ENCODE results near the gene HBP1. TPM values are rescaled to one million over a fixed set of nuclear protein-coding genes. Genes with fewer than 3 reads are reported as not detected.

HBP1 gene
- total RNA-seq, 1 donor from 2014 or later = 39.7 TPM

GRCh38 chr7:107169120-107170050, 582 bp downstream of the HBP1 start:
- TF ChIP-seq CTCF (IDR thresholded peaks at IDR 0.05; ENCODE audit: partially characterized antibody, unreplicated experiment) = no peak
- Mint-ChIP-seq H3K9me3 (ENCODE audit: unreplicated experiment) (peaks cover 12% of the 10 kb centered on the region), H3K4me1 (ENCODE audit: low read depth, unreplicated experiment) (peaks cover 9% of the 10 kb centered on the region), H3K27me3 (ENCODE audit: unreplicated experiment) (peaks cover 12% of the 10 kb centered on the region), H3K36me3 (ENCODE audit: unreplicated experiment) (no peaks in the 10 kb centered on the region), H3K4me3 (ENCODE audit: unreplicated experiment) (peak overlapping the region; percentile 95), H3K27ac (ENCODE audit: unreplicated experiment) (peak overlapping the region; percentile 95)
- DNase-seq = peak; percentile 93

GRCh38 chr7:107170051-107170915, 1.5 kb downstream of the HBP1 start:
- peaks cover 12% of the 10 kb centered on the region for H3K27me3 Mint-ChIP-seq (ENCODE audit: unreplicated experiment)
- no peak for TF ChIP-seq CTCF (IDR thresholded peaks at IDR 0.05; ENCODE audit: partially characterized antibody, unreplicated experiment)
- H3K4me1 Mint-ChIP-seq (ENCODE audit: low read depth, unreplicated experiment) = peaks cover 9% of the 10 kb centered on the region
- peak overlapping the region; percentile 95 for H3K4me3 Mint-ChIP-seq (ENCODE audit: unreplicated experiment)
- DNase-seq = no peak
- H3K27ac Mint-ChIP-seq (ENCODE audit: unreplicated experiment) = peak overlapping the region; percentile 81
- peaks cover 12% of the 10 kb centered on the region for H3K9me3 Mint-ChIP-seq (ENCODE audit: unreplicated experiment)
- H3K36me3 Mint-ChIP-seq (ENCODE audit: unreplicated experiment) = no peaks in the 10 kb centered on the region

- H3K36me3 Mint-ChIP-seq (ENCODE audit: unreplicated experiment) = no peaks in the 10 kb centered on the region
- DNase-seq = no peak
- H3K4me3 Mint-ChIP-seq (ENCODE audit: unreplicated experiment) = no peak overlapping the region
- H3K4me1 Mint-ChIP-seq (ENCODE audit: low read depth, unreplicated experiment) = peaks cover 9% of the 10 kb centered on the region
- H3K9me3 Mint-ChIP-seq (ENCODE audit: unreplicated experiment) = peaks cover 12% of the 10 kb centered on the region
- no peak for TF ChIP-seq CTCF (IDR thresholded peaks at IDR 0.05; ENCODE audit: partially characterized antibody, unreplicated experiment)
- no peak overlapping the region for H3K27ac Mint-ChIP-seq (ENCODE audit: unreplicated experiment)
- peaks cover 12% of the 10 kb centered on the region for H3K27me3 Mint-ChIP-seq (ENCODE audit: unreplicated experiment)
These were observed 2.7 kb downstream of the HBP1 start for GRCh38 chr7:107171496-107171895.

GRCh38 chr7:107172276-107173032, 3.7 kb downstream of the HBP1 start:
- no peaks in the 10 kb centered on the region for H3K36me3 Mint-ChIP-seq (ENCODE audit: unreplicated experiment)
- H3K4me1 Mint-ChIP-seq (ENCODE audit: low read depth, unreplicated experiment) = peaks cover 6% of the 10 kb centered on the region
- DNase-seq = no peak
- peaks cover 12% of the 10 kb centered on the region for H3K27me3 Mint-ChIP-seq (ENCODE audit: unreplicated experiment)
- no peak overlapping the region for H3K4me3 Mint-ChIP-seq (ENCODE audit: unreplicated experiment)
- no peak overlapping the region for H3K27ac Mint-ChIP-seq (ENCODE audit: unreplicated experiment)
- H3K9me3 Mint-ChIP-seq (ENCODE audit: unreplicated experiment) = peaks cover 9% of the 10 kb centered on the region
- no peak for TF ChIP-seq CTCF (IDR thresholded peaks at IDR 0.05; ENCODE audit: partially characterized antibody, unreplicated experiment)

All from glutamatergic neuron (in vitro differentiated cells).